ENCODE results near the gene RERE. TPM values are rescaled to one million over a fixed set of nuclear protein-coding genes. Genes with fewer than 3 reads are reported as not detected.
"Not testable (repeated sequence)": the region's sequence is repeated elsewhere in the genome, so short reads cannot be mapped to it uniquely, and the experiment has no call there.

Gene RERE
- total and polyA plus RNA-seq, 7 donors: 19.2 to 148 (median 90.6) TPM

DNA sequence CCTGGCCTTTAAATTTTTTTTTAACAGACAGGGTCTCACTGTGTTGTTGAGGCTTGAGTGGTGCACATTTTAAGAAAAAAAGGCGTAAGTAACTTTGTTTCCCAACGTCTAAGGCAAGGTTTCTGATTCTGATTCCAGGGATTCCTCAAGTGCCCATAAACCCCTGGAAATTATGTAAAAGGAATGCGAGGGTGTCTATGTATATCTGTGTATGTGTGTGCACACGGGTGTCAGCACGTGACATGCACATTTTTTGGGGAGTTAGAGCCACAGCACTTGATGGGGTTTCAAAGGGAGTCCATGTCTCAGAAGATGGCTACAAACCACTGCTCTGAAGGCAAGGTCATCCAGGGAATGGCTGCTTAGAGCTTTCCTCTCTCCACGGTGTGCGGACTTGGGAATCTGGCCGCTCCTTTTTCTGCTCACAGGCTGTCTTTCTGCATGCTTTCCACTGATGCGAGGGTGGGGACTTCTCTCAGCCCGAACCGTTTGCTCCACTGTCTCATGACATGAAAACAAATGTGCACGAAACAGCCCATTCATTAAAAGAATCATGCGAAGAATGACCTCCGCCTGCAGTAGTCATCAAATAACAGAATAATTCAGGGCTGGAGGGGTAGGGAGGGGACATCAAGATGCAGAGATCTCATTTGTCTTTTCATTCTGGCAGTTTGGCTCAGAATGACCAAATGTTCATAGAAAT, 18.7 kb upstream of the RERE start:
- no peak overlapping the region for H3K4me3 ChIP-seq
- no peak for TF ChIP-seq EP300 (IDR thresholded peaks at IDR 0.05)
- intact Hi-C loops (cut with DNase I): no loop called here
- no peaks in the 10 kb centered on the region for H3K4me1 ChIP-seq
- H3K9me3 ChIP-seq: no peaks in the 10 kb centered on the region
- H3K27ac ChIP-seq: no peak overlapping the region
- H3K27me3 ChIP-seq: no peaks in the 10 kb centered on the region
- no peaks in the 10 kb centered on the region for H3K36me3 ChIP-seq
- 81 to 82% methylated on average over 14 of the region's 14 CpGs for WGBS, 2 donors
- DNase-seq: peak; percentile 48

DNA sequence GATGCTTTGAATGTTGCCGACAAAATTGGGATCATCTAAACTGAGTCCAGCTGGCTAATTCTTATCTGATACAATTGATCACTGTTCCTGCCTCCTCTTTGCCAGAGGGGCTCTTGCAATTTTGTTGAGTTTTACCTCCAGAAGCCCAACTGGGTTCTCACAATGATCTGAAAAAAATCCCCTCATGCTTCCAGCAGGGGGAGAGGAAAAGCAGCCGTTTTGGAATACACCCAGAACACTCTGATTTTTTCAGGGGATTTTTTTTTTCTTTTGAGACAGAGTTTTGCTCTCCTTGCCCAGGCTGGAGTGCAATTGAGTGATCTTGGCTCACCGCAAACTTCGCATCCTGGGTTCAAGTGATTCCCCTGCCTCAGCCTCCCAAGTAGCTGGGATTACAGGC, 13.9 kb upstream of the RERE start:
- no peaks in the 10 kb centered on the region for H3K36me3 ChIP-seq
- no peak overlapping the region for H3K27ac ChIP-seq
- no peak overlapping the region for H3K4me3 ChIP-seq
- H3K9me3 ChIP-seq: no peaks in the 10 kb centered on the region
- intact Hi-C loops (cut with DNase I): no loop called here
- no peaks in the 10 kb centered on the region for H3K27me3 ChIP-seq
- TF ChIP-seq, protein P1, sequence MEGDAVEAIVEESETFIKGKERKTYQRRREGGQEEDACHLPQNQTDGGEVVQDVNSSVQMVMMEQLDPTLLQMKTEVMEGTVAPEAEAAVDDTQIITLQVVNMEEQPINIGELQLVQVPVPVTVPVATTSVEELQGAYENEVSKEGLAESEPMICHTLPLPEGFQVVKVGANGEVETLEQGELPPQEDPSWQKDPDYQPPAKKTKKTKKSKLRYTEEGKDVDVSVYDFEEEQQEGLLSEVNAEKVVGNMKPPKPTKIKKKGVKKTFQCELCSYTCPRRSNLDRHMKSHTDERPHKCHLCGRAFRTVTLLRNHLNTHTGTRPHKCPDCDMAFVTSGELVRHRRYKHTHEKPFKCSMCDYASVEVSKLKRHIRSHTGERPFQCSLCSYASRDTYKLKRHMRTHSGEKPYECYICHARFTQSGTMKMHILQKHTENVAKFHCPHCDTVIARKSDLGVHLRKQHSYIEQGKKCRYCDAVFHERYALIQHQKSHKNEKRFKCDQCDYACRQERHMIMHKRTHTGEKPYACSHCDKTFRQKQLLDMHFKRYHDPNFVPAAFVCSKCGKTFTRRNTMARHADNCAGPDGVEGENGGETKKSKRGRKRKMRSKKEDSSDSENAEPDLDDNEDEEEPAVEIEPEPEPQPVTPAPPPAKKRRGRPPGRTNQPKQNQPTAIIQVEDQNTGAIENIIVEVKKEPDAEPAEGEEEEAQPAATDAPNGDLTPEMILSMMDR (IDR thresholded peaks at IDR 0.05): peak in 2 of 4 experiments; percentile 8 to 13
- TF ChIP-seq POLR2A (IDR thresholded peaks at IDR 0.05): no peak
- H3K4me1 ChIP-seq: no peaks in the 10 kb centered on the region
- DNase-seq: no peak
- WGBS, 2 donors: 71 to 79% methylated on average over 4 of the region's 4 CpGs

DNA sequence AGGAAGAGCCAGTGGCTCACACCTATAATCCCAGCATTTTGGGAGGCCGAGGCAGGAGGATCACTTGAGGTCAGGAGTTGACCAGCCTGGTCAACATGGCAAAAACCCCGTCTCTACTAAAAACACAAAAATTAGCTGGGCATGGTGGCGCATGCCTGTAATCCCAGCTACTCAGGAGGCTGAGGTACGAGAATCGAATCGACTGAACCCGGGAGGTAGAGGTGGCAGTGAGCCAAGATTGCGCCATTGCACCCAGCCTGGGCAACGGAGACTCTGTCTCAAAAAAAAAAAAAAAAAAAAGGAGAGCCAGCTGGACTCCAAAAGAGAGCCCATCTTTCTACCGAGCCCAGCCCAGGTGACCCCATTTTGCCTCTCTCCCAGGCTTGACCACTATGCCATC, 13.3 kb upstream of the RERE start:
- intact Hi-C loops (cut with DNase I); H3K36me3 ChIP-seq; H3K4me1 ChIP-seq; DNase-seq; H3K27me3 ChIP-seq; H3K27ac ChIP-seq; H3K4me3 ChIP-seq; H3K9me3 ChIP-seq: not testable (repeated sequence)
- WGBS, 2 donors: 84 to 92% methylated on average over 10 of the region's 10 CpGs

DNA sequence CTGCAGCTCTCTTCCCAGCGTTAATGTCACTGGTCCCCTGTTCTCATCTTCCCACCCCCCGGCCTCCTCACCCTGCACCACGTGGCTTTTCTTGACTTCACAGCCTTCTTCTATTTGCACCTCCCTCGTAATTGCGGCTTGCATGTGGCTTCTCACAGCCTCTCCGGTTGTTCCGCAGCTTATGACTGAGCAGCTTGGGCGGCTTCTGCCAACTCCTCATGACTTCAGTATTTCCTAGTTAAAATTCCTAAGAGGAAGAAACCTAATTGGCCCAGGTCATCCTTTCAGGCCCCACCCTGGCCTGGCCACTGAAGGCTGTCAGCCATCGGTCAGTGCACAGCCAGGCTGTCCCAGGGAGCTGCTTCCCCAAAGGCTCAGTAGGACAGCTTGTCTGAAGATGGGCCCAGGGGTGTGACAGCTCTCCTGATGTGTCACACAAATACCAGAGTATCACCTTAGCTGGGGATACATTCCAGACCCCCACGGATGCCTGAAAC, 8.6 kb upstream of the RERE start:
- TF ChIP-seq, protein P1 (IDR thresholded peaks at IDR 0.05): no peak
- TF ChIP-seq EP300 (IDR thresholded peaks at IDR 0.05) (no peak), POLR2AphosphoS5 (IDR thresholded peaks at IDR 0.05) (no peak), POLR2A (IDR thresholded peaks at IDR 0.05) (no peak)
- H3K27me3 ChIP-seq: no peaks in the 10 kb centered on the region
- WGBS, 2 donors: 90% methylated on average over 10 of the region's 10 CpGs
- H3K4me1 ChIP-seq: peaks cover 0 to 9% (median 0%) of the 10 kb centered on the region in 4 donors
- no peaks in the 10 kb centered on the region for H3K36me3 ChIP-seq
- no peak overlapping the region for H3K4me3 ChIP-seq
- H3K9me3 ChIP-seq: no peaks in the 10 kb centered on the region
- H3K27ac ChIP-seq: no peak overlapping the region
- no peak for DNase-seq
- intact Hi-C loops (cut with DNase I): no loop called here

DNA sequence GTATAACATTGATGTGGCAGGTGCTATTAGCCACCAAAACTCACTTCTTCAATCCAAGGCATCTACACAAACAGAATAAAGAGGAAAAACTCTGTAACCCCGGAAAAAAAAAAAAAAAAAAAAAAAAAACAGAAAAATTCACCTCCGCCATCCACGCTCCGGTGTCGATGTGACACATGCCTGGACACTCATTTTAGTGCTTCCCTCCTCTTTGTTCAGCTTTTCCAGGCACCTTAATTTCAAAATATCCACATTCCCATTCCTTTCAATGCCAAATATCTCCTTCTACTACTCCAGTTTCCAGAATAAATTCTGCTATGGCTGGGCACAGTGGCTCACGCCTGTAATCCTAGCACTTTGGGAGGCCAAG, 5.8 kb upstream of the RERE start:
- intact Hi-C loops (cut with DNase I): no loop called here
- peak overlapping the region in 2 of 4 donors; percentile 2 to 8 for H3K27ac ChIP-seq
- H3K27me3 ChIP-seq: no peaks in the 10 kb centered on the region
- no peaks in the 10 kb centered on the region for H3K9me3 ChIP-seq
- H3K4me3 ChIP-seq: no peak overlapping the region
- H3K36me3 ChIP-seq: no peaks in the 10 kb centered on the region
- no peak for TF ChIP-seq EP300 (IDR thresholded peaks at IDR 0.05)
- no peak for DNase-seq
- peaks cover 0 to 15% (median 6%) of the 10 kb centered on the region in 4 donors for H3K4me1 ChIP-seq
- 54 to 64% methylated on average over 6 of the region's 6 CpGs for WGBS, 2 donors

DNA sequence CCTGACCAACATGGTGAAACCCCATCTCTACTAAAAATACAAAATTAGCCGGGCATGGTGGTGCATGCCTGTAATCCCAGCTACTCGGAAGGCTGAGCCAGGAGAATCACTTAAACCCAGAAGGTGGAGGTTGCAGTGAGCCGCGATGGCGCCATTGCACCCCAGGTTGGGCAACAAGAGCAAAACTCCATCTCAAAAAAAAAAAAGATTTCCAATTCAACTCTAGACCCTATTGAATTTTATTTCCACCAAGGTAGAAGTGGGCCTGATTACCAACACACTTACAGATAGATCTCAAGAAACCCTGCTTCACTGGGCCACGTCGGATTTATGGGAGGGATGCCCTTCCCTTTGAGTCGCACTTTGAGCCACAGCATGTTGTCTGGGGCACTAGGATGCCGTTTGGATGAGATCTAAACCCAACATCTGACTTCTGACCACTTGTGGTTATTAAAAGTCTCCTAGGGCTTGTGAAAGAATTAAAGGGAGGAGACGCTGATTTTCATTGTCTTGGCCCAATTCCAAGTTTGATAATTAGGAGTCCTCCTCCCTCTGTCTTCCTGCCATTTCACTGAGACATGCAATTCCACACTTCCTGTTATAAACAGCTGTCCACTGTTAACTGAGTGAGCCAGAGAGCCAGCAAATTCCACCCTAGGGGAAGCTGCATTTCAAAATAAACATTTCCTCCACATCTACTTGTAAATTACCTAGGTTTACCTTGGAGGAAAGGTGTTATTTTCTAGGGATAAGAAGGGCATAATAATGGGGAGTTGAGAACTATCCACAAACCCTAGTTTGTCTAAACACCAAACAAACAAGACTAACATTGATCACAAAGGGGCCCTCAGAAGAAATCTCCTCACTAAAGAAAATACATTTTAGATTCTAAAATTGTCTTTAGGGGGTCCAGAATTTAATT, 5.2 kb upstream of the RERE start:
- Histone ChIP-seq H3K27ac (peak overlapping the region in 3 of 4 donors; percentile 8 to 58 (median 41)), H3K4me1 (peaks cover 0 to 17% (median 8%) of the 10 kb centered on the region in 4 donors), H3K4me3 (no peak overlapping the region), H3K36me3 (no peaks in the 10 kb centered on the region), H3K27me3 (no peaks in the 10 kb centered on the region), H3K9me3 (no peaks in the 10 kb centered on the region)
- intact Hi-C loops (cut with DNase I): no loop called here
- WGBS, 2 donors: 46 to 64% methylated on average over 10 of the region's 10 CpGs
- TF ChIP-seq EP300 (IDR thresholded peaks at IDR 0.05) (no peak), POLR2AphosphoS5 (IDR thresholded peaks at IDR 0.05) (peak in 2 of 4 donors; percentile 20 to 41)
- no peak for DNase-seq
